ENCODE data around the gene PCBP4.

Gene PCBP4

DNA sequence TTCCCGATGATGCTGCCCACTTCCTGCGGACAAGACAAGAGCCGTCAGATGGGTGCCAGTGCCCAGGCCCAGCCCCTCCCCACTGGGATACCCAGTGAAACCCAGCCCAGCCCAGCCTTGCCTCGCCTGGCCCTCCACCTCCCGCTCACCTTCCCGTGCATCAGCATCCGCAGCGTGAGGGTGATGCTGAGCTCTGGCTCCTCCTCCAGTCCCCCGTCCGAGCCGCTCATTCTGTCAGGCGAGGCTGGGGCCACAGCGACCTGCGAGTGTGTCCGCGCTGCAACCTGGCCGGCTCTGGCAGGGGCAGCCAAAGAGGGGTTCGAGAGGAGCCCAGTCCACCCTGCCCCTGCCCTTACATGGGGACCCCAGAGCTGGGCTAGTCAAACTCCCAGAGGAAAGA lies 6.2 kb downstream of the PCBP4 start:
- H3K79me2 ChIP-seq (ENCODE audit: insufficient read depth, low read depth): no peaks in the 10 kb centered on the region
- TF ChIP-seq, protein P1, sequence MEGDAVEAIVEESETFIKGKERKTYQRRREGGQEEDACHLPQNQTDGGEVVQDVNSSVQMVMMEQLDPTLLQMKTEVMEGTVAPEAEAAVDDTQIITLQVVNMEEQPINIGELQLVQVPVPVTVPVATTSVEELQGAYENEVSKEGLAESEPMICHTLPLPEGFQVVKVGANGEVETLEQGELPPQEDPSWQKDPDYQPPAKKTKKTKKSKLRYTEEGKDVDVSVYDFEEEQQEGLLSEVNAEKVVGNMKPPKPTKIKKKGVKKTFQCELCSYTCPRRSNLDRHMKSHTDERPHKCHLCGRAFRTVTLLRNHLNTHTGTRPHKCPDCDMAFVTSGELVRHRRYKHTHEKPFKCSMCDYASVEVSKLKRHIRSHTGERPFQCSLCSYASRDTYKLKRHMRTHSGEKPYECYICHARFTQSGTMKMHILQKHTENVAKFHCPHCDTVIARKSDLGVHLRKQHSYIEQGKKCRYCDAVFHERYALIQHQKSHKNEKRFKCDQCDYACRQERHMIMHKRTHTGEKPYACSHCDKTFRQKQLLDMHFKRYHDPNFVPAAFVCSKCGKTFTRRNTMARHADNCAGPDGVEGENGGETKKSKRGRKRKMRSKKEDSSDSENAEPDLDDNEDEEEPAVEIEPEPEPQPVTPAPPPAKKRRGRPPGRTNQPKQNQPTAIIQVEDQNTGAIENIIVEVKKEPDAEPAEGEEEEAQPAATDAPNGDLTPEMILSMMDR (conservative IDR thresholded peaks at IDR 0.05; ENCODE audit: low read depth, low read length): no peak
- H3K27me3 ChIP-seq (ENCODE audit: insufficient read depth, low read depth): no peaks in the 10 kb centered on the region
- H3K4me1 ChIP-seq (ENCODE audit: low read depth, poor library complexity, severe bottlenecking): no peaks in the 10 kb centered on the region
- no peak overlapping the region for H2AFZ ChIP-seq (ENCODE audit: low read depth)
- H3K4me3 ChIP-seq (IDR thresholded peaks at IDR 0.05; ENCODE audit: insufficient read depth, low read depth, low read length): no peak overlapping the region
- no peak overlapping the region for H3K9ac ChIP-seq
- H3K36me3 ChIP-seq (ENCODE audit: insufficient read depth): no peaks in the 10 kb centered on the region
- H4K20me1 ChIP-seq (ENCODE audit: insufficient read depth): no peaks in the 10 kb centered on the region
- H3K27ac ChIP-seq: no peak overlapping the region
- H3K4me2 ChIP-seq: no peak overlapping the region

DNA sequence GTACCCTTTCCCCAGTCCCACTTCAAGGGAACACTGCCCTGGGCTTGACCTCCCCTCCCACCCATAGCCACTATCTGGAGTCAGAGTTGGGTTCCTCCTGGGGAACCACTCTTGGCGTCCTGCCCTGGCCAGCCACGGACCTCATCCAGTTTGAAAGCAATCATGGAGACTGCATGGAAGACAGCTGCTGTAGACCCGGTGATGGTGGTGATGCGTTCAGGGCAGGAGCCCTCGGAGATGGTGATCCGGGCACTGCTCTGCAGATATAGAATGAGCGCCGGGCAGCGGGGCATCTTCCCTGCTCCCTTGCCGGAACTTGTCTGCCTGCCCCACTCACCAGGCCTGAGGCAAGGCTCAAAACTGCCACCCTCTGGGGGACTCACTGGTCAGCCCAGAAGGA lies 6.9 kb downstream of the PCBP4 start:
- no peak overlapping the region for H3K4me3 ChIP-seq (IDR thresholded peaks at IDR 0.05; ENCODE audit: insufficient read depth, low read depth, low read length)
- no peaks in the 10 kb centered on the region for H3K36me3 ChIP-seq (ENCODE audit: insufficient read depth)
- TF ChIP-seq, protein P1 (conservative IDR thresholded peaks at IDR 0.05; ENCODE audit: low read depth, low read length): no peak
- H3K27ac ChIP-seq: no peak overlapping the region
- no peaks in the 10 kb centered on the region for H4K20me1 ChIP-seq (ENCODE audit: insufficient read depth)
- H3K4me2 ChIP-seq: no peak overlapping the region
- H2AFZ ChIP-seq (ENCODE audit: low read depth): no peak overlapping the region
- no peaks in the 10 kb centered on the region for H3K4me1 ChIP-seq (ENCODE audit: low read depth, poor library complexity, severe bottlenecking)
- no peaks in the 10 kb centered on the region for H3K79me2 ChIP-seq (ENCODE audit: insufficient read depth, low read depth)
- no peaks in the 10 kb centered on the region for H3K27me3 ChIP-seq (ENCODE audit: insufficient read depth, low read depth)
- no peak overlapping the region for H3K9ac ChIP-seq

DNA sequence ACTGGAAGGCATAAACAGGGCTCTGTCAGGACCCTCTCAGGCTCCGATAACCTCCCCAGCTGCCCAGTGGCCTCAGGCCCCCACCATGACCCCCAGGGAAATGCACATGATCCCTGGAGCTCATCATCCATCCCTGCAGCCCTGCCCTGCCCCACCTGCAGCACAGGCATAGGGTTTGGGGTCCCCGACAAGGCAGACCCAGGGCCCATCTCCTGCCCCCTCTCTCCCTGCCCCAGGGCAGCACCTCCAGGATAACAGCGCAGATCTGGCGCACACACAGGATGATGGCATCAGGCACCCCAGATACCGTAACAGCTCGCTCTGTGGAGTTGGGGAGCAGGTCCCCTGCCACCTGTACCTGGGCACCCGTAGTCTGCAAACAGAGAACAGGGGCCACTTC lies 7.6 kb downstream of the PCBP4 start:
- no peaks in the 10 kb centered on the region for H3K79me2 ChIP-seq (ENCODE audit: insufficient read depth, low read depth)
- no peaks in the 10 kb centered on the region for H4K20me1 ChIP-seq (ENCODE audit: insufficient read depth)
- TF ChIP-seq, protein P1 (conservative IDR thresholded peaks at IDR 0.05; ENCODE audit: low read depth, low read length): no peak
- no peak overlapping the region for H3K4me2 ChIP-seq
- no peak overlapping the region for H3K9ac ChIP-seq
- H2AFZ ChIP-seq (ENCODE audit: low read depth): no peak overlapping the region
- no peaks in the 10 kb centered on the region for H3K36me3 ChIP-seq (ENCODE audit: insufficient read depth)
- H3K4me1 ChIP-seq (ENCODE audit: low read depth, poor library complexity, severe bottlenecking): no peaks in the 10 kb centered on the region
- H3K27me3 ChIP-seq (ENCODE audit: insufficient read depth, low read depth): no peaks in the 10 kb centered on the region; the same call in 1 of the 2 replicates
- no peak overlapping the region for H3K4me3 ChIP-seq (IDR thresholded peaks at IDR 0.05; ENCODE audit: insufficient read depth, low read depth, low read length)
- no peak overlapping the region for H3K27ac ChIP-seq

DNA sequence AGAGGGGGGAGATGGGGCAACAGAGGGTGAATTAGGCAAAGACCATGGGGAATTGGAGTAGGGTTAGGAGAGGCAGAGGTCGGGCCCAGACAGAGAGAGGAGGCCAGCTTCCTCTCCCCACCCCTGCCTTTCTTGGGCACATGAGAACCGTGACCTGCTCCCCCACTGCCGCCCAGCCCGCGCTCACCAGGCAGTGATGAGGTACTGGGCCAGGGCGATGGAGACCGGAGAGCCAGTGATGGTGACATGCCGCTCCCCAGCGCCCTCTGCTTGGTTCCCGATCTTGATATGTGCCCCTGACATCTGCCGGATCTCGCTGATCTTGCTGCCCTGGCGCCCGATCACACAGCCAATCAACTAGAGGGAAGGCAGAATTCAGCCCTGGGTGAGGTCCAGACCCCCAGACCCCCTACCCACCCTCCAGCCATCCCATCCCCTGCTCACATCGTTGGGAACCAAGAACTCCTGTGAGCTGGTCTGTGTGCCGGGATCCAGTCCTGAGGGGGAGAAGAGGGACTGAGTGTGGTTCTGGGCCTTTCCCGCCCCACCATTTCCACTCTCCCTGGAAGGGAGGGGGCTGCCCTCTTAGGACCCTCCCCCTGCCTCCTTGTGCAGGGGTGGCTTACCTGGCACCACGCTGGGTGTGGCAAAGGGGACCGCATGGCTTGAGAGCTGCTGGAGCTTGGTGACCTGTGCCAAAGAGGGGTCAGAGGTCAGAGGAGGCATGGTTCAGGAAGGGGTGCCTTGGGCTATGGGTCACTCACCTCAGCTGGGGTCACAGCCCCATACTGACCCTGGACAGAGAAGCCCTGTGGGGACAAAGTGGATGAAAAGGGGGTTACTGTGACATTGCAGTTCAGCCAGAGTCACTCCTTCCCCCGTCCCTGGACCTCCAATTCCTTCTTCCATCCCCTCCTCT lies 8.4 kb downstream of the PCBP4 start:
- no peaks in the 10 kb centered on the region; the same call in 1 of the 2 replicates for H3K27me3 ChIP-seq (ENCODE audit: insufficient read depth, low read depth)
- no peak overlapping the region for H3K9ac ChIP-seq
- H3K4me3 ChIP-seq (IDR thresholded peaks at IDR 0.05; ENCODE audit: insufficient read depth, low read depth, low read length): no peak overlapping the region
- TF ChIP-seq, protein P1 (conservative IDR thresholded peaks at IDR 0.05; ENCODE audit: low read depth, low read length): no peak
- no peaks in the 10 kb centered on the region for H3K79me2 ChIP-seq (ENCODE audit: insufficient read depth, low read depth)
- no peak overlapping the region for H3K27ac ChIP-seq
- H2AFZ ChIP-seq (ENCODE audit: low read depth): no peak overlapping the region
- H3K4me2 ChIP-seq: no peak overlapping the region
- no peaks in the 10 kb centered on the region for H3K36me3 ChIP-seq (ENCODE audit: insufficient read depth)
- H4K20me1 ChIP-seq (ENCODE audit: insufficient read depth): no peaks in the 10 kb centered on the region
- H3K4me1 ChIP-seq (ENCODE audit: low read depth, poor library complexity, severe bottlenecking): no peaks in the 10 kb centered on the region
